GM19239 (cell line): ENCODE results near the gene TTC23.

ENCODE experiments used
- DNase-seq: peaks from one replicate; pipeline ENCODE4 v3.0.0; 2011; ENCODE audit warnings: low spot score; ENCODE audit not compliant: insufficient read length
- FAIRE-seq: peaks from 2 replicates; lab custom pipeline; 2011; peaks lifted over from hg19 to GRCh38; lab: Jason Lieb, UNC

The TTC23 gene

DNA sequence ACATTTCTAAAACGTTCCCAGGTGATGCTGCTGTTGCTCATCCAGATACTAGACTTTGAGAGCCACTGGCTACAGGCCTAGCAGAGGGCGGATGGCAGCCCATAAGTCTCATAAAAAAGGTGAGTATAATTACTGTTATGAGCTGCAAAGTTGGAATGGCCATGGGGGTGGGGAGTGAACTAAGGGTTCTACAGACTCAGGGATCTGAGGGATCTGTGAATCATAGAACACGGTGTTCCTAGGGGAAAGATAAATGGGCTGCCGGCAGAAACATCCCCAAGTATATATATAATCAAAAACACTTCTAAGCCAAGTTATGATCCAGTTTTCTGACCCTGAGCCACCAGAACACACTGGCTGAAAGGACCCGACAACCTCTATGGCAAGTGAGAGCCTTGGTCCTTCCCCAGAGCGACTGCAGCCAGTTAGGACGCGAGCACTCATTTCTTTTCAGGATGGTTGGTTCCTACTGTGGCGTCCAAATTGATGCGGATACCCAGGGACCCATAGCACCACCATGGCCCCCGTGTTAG is 152.4 kb downstream of the TTC23 start:
- no peak for FAIRE-seq
- DNase-seq = no peak

- DNase-seq = no peak
- no peak for FAIRE-seq
Measured at GRCh38 chr15:99096173-99096893, 153.0 kb downstream of the TTC23 start.

- FAIRE-seq (no peak), DNase-seq (no peak)
Measured at GRCh38 chr15:99095626-99096025, 153.8 kb downstream of the TTC23 start.

- FAIRE-seq (no peak), DNase-seq (no peak)
Measured at GRCh38 chr15:99092554-99093172, 156.7 kb downstream of the TTC23 start.

- no peak for FAIRE-seq
- no peak for DNase-seq
Measured at GRCh38 chr15:99090938-99091337, 158.4 kb downstream of the TTC23 start.

DNA sequence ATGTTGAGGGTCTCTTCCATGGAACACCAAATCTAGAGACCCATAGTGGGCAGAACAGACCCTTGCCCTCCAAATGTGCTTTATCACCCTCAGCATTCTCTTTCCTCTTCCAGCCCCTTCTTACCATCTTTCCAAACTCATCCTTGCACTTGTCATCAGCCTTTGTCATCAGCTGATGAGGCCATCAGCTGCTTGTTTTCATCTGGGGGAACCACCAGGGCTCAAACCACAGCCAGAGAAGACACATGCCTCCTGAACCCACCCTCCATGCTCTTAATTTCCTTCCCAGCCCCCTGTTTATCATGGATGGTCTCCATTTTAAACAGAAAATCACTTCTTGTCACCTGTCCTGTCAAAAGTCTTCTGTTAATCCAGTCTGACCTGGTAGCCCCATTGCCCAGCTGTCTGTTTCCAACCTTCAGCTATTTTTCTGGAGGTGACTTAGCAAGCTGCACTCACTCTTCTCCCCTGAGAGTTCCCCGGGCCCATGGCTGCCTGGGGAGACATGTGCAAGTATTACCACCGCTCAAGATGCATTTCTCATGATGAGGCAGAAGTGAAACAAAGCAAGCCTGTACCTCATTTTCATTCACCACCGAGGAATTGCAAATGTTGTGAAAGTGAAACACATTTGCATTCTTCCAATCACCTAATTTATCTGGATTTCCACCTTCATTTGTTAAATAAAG is 159.2 kb downstream of the TTC23 start:
- DNase-seq (peak; percentile 67), FAIRE-seq (peak; percentile 99)

GRCh38 chr15:99087405-99087943 is 161.9 kb downstream of the TTC23 start:
- DNase-seq (no peak), FAIRE-seq (no peak)

DNA sequence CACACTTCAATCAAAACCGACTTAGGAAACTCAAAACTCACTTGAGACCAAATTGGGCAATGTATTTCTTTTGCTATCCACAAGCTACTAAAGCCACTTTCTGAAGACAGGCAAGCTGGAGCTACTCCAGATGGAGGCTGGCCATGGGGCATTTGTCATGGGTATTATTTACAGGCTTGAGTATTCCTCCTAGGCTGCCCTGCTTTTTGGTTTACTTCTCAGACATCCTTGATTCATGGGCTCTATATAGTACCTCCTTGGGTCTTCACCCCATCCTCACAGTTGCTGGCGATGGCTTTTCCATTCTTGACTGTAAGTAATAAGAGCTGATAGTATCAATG is 163.1 kb downstream of the TTC23 start:
- no peak for DNase-seq
- no peak for FAIRE-seq
